A673 (cell line): Measurements from ENCODE around the gene PSME3IP1.

Source experiments
- CTCF ChIP-seq: fragments of 300-800, 200-600 bp; sonication (generic); conservative IDR thresholded peaks from 2 replicates; pipeline ENCODE4 v1.5.1; 2017; ENCODE audit warnings: low read depth, mild to moderate bottlenecking, antibody characterized with exemption, low read length, moderate library complexity, mixed read lengths
- EZH2 ChIP-seq: fragments of 200-600 bp; sonication (generic); IDR thresholded peaks from 2 replicates; pipeline ENCODE4 v1.6.1; 2017; ENCODE audit warnings: borderline replicate concordance, low read depth, mild to moderate bottlenecking, mixed read lengths, antibody characterized with exemption, low read length; ENCODE audit not compliant: poor library complexity, severe bottlenecking

- TF ChIP-seq CTCF (no peak), EZH2 (no peak)
Observed at GRCh38 chr16:57209780-57210179, 23.9 kb upstream of the PSME3IP1 start.
